ENCODE results near the gene LRP2.
A peak's percentile ranks its signal among the peaks of the same experiment; 100 is the strongest.

The LRP2 gene

GRCh38 chr2:169091256-169091655 is 271.1 kb downstream of the LRP2 start:
- DNase-seq, result no peak
- Mint-ChIP-seq H3K9me3 (peaks cover 0 to 1% of the 10 kb centered on the region in 2 donors), H3K27me3 (peaks cover 0 to 15% of the 10 kb centered on the region in 2 donors), H3K27ac (peak overlapping the region; percentile 31), H3K36me3 (peaks cover 0 to 3% of the 10 kb centered on the region in 2 donors), H3K4me1 (peaks cover 8 to 21% of the 10 kb centered on the region in 2 donors), H3K4me3 (no peak overlapping the region)
- no peak for ATAC-seq (replicated peaks)

DNA sequence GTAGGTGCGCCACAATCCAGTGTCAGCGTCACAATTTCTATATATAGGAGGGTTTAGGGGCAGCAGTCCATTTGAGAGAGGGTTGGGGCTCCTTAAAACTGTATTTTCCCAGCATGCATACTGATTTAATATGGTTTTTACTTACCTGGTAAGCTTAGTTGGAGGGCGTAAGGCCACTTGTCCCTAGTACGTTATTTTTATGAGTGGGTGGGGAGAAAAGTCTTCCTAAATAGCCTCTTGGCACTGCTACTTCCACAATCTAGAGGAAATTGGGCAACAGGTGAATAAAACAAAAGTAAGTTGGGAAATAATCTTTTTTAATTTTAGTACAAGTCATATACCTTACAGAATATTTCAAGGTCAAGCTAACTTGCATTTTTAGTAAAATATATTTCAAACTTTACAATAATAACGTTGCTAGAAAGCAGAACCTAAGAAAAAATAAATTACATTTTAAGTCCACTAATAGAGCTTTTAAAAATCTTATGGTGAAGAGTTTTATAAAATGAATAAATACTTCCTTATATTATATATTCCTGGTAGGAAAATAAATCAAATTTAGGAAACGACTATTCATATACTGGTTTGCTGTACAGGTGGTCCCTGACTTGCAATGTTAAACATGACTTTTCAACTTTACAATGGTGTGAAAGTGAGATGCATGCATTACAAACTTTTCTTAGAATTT is 272.1 kb downstream of the LRP2 start:
- H3K27ac Mint-ChIP-seq, result no peak overlapping the region
- H3K4me1 Mint-ChIP-seq, result peaks cover 4 to 14% of the 10 kb centered on the region in 2 donors
- peaks cover 0 to 5% of the 10 kb centered on the region in 2 donors for H3K27me3 Mint-ChIP-seq
- ATAC-seq (replicated peaks) (no peak), DNase-seq (no peak)
- H3K9me3 Mint-ChIP-seq, result peaks cover 3 to 7% of the 10 kb centered on the region in 2 donors
- H3K36me3 Mint-ChIP-seq, result peaks cover 3 to 9% of the 10 kb centered on the region in 2 donors
- no peak overlapping the region for H3K4me3 Mint-ChIP-seq

DNA sequence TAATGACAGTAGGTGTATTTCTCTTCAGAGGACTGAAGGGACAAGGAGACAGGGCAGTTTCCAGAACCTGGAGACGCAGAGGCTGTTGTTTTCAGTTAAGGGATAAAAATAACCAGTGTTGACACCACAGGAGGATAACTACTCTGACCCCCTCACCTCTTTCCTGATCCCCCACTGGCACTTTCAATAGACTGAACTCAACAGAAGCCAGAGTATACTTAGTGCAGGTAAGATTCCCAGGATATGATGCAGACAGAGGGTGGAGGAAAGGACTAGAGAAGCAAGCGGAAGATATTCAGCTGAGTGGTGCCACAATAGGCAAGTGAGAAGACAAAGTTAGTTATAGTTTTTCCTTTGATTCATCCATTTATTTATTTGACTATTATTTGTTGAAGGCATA is 273.2 kb downstream of the LRP2 start:
- H3K4me1 Mint-ChIP-seq, result peaks cover 4 to 11% of the 10 kb centered on the region in 2 donors
- H3K27me3 Mint-ChIP-seq, result peaks cover 0 to 5% of the 10 kb centered on the region in 2 donors
- H3K36me3 Mint-ChIP-seq, result peaks cover 3 to 12% of the 10 kb centered on the region in 2 donors
- H3K9me3 Mint-ChIP-seq, result peaks cover 9 to 13% of the 10 kb centered on the region in 2 donors
- ATAC-seq (replicated peaks), result no peak
- no peak overlapping the region for H3K27ac Mint-ChIP-seq
- DNase-seq, result no peak
- H3K4me3 Mint-ChIP-seq, result no peak overlapping the region

DNA sequence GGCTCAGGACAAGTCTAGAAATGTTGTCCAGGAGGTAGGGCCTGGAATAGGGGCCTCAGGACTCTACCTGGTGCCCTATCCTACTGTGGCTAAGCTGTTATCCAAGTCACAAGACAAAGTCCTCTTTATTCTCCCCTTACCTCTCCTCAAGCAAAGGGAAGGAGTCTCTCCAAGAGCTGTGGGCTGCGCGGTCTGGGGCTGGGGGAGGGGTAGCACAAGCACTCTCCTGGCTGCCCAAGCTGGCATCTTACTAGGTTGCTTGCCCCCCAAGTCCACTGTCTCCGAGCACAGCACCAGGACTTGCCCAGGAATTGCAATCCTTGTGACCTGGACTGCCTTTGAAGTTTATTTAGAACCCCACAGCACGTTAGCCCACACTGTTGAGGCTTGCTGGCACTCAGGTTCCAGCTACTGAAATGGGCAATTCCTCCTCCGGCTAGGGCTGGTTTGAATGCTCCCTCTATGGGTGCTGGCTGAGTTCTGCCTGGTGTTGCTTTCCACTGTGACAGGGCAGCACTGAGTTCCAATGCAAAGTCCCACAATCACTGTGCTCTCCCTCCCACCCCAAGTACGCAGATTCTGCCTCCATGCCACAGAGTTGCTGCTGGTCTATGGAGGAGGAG is 274.5 kb downstream of the LRP2 start:
- DNase-seq, result no peak
- Mint-ChIP-seq H3K4me1 (peaks cover 5 to 11% of the 10 kb centered on the region in 2 donors), H3K27ac (no peak overlapping the region), H3K36me3 (peaks cover 3 to 12% of the 10 kb centered on the region in 2 donors), H3K4me3 (no peak overlapping the region), H3K27me3 (peaks cover 0 to 5% of the 10 kb centered on the region in 2 donors), H3K9me3 (peaks cover 13 to 18% of the 10 kb centered on the region in 2 donors)
- ATAC-seq (replicated peaks), result no peak

DNA sequence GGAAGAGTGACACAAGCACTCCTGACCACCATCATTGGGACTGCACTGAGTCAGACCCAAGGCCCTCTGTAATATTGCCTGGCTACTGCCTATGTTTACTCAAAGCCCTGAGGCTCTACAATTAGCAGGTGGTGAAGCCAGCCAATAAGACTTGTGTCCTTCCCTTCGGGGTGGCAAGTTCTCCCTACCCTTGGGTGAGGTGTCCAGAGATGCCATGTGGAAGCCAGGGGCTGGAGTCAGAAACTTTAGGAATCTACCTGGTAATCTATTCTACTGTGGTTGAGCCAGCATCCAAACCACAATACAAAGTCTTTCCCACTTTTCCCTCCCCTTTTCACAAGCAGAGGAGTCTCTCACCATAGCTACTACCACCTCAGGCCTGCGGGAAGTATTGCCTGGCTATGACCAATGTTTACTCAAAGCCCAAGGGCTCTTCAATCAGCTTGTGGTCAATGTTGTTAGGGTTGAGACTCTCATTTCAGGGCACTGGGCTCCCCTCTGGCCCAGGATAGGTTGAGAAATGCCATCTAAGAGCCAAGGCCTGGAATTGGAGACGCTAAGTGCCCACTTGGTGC is 275.4 kb downstream of the LRP2 start:
- H3K4me1 Mint-ChIP-seq, result peaks cover 5 to 17% of the 10 kb centered on the region in 2 donors
- H3K4me3 Mint-ChIP-seq, result no peak overlapping the region
- H3K36me3 Mint-ChIP-seq, result peaks cover 3 to 12% of the 10 kb centered on the region in 2 donors
- ATAC-seq (replicated peaks) (no peak), DNase-seq (no peak)
- H3K27me3 Mint-ChIP-seq, result no peaks in the 10 kb centered on the region
- H3K9me3 Mint-ChIP-seq, result peaks cover 11 to 18% of the 10 kb centered on the region in 2 donors
- no peak overlapping the region for H3K27ac Mint-ChIP-seq

DNA sequence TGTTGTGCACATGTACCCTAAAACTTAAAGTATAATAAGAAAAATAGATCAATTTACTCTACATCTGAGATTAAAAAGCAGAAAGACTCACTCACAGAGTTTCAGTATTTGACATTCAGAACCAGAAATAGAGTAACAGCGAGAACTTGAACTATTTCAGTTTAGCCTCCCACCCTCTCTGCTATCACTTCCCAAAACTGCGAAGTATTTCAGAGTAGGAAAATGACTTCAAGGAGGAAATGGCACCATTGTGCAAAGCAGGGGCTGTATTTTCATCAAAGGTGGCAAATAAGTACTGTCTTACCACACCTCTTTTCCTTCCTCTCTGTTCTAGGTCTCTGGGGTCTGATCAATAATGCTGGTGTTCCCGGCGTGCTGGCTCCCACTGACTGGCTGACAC is 279.3 kb downstream of the LRP2 start:
- peaks cover 11 to 18% of the 10 kb centered on the region in 2 donors for H3K9me3 Mint-ChIP-seq
- DNase-seq (peak; percentile 20), ATAC-seq (replicated peaks) (peak; percentile 51 to 58)
- H3K27me3 Mint-ChIP-seq, result no peaks in the 10 kb centered on the region
- H3K36me3 Mint-ChIP-seq, result peaks cover 3 to 12% of the 10 kb centered on the region in 2 donors
- peak overlapping the region in 1 of 2 donors; percentile 7 for H3K4me3 Mint-ChIP-seq
- H3K27ac Mint-ChIP-seq, result peak overlapping the region; percentile 31
- H3K4me1 Mint-ChIP-seq, result peaks cover 22 to 44% of the 10 kb centered on the region in 2 donors

GRCh38 chr2:169081551-169081950 is 280.8 kb downstream of the LRP2 start:
- peaks cover 3 to 12% of the 10 kb centered on the region in 2 donors for H3K36me3 Mint-ChIP-seq
- H3K9me3 Mint-ChIP-seq, result peaks cover 11 to 18% of the 10 kb centered on the region in 2 donors
- no peaks in the 10 kb centered on the region for H3K27me3 Mint-ChIP-seq
- peak overlapping the region; percentile 79 for H3K27ac Mint-ChIP-seq
- H3K4me3 Mint-ChIP-seq, result no peak overlapping the region
- DNase-seq (no peak), ATAC-seq (replicated peaks) (no peak)
- H3K4me1 Mint-ChIP-seq, result peaks cover 25 to 50% of the 10 kb centered on the region in 2 donors

GRCh38 chr2:169080250-169081069 is 281.9 kb downstream of the LRP2 start:
- H3K27ac Mint-ChIP-seq, result peak overlapping the region; percentile 89
- H3K9me3 Mint-ChIP-seq, result peaks cover 10 to 12% of the 10 kb centered on the region in 2 donors
- peak overlapping the region; percentile 10 to 22 for H3K4me3 Mint-ChIP-seq
- H3K4me1 Mint-ChIP-seq, result peaks cover 23 to 50% of the 10 kb centered on the region in 2 donors
- DNase-seq, result peak; percentile 69
- H3K36me3 Mint-ChIP-seq, result peaks cover 0 to 3% of the 10 kb centered on the region in 2 donors
- peak; percentile 98 for ATAC-seq (replicated peaks)
- H3K27me3 Mint-ChIP-seq, result no peaks in the 10 kb centered on the region

DNA sequence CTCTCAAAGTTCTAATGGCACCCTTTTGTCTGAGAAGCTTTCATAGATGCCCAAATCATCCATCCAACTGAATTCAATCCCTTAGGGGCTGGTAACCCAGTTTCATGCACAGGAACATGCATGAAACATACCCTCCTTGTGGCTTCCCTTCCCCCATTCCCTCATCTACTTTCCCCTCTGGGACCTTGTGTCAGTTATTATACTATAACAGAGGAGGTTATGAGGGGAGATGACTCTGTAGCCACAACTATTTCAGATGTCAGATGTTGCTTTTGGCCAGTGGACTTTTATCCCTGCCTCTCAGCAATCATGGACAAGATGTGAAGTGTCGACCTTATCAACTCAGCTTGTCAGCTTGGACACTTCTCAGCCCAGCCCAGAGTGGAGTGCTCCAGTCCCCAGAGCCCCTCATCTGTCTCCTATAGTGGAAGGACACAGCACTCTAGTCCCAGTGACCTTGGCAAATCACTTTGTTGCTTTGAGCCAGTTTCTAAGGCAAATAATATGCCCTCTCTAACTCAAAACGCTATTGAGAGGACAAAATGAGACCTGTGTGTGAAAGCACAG is 284.6 kb downstream of the LRP2 start:
- DNase-seq, result no peak
- no peaks in the 10 kb centered on the region for H3K27me3 Mint-ChIP-seq
- H3K36me3 Mint-ChIP-seq, result peaks cover 0 to 3% of the 10 kb centered on the region in 2 donors
- no peak overlapping the region for H3K4me3 Mint-ChIP-seq
- H3K27ac Mint-ChIP-seq, result no peak overlapping the region
- no peak for ATAC-seq (replicated peaks)
- peaks cover 28 to 53% of the 10 kb centered on the region in 2 donors for H3K4me1 Mint-ChIP-seq
- H3K9me3 Mint-ChIP-seq, result no peaks in the 10 kb centered on the region
